ENCODE results near the gene ZNF638. TPM values are rescaled to one million over a fixed set of nuclear protein-coding genes. Genes with fewer than 3 reads are reported as not detected.

ZNF638 gene
- total and polyA plus RNA-seq, 10 of the 15 experiments (the other 5 are each of a cell fraction or from before 2014, with no cell fraction given): 37.6 to 133 (median 64.5) TPM

DNA sequence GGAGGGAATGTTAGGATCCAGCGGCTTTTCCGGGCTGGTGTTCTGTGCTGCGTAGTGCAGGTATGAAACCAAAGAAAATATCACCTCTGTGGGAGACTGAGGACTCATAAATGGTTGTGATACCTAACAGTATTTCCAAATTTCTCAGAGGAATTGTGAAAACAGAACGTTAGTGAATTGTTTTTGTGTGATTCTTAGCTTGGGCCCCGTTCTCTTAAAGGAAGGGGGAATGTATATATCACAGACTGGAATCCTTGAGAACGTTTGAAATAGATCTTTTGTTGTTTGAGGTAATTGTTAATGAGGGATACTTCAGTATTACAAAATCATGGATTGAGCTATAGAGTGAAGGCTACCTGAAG lies 834 bp downstream of the ZNF638 start (continued):
- TF ChIP-seq BCLAF1 (IDR thresholded peaks at IDR 0.05) (no peak), ASH2L (IDR thresholded peaks at IDR 0.05; ENCODE audit: borderline replicate concordance, low read depth) (no peak), TARDBP (IDR thresholded peaks at IDR 0.05; ENCODE audit: borderline replicate concordance) (no peak)

- SMC1A ChIA-PET (ENCODE audit: uncharacterized antibody, unreplicated experiment): interaction anchor here (1.0 to 4.4 kb wide), 6 partner anchors 9 to 233 kb away, joined by 3 to 20 read pairs (median 10); no protein-coding TSS in a partner anchor
- RAD21 ChIA-PET (ENCODE audit: unreplicated experiment): interaction anchor here (1.3 to 2.1 kb wide), 2 partner anchors 19 to 84 kb away, joined by 9 to 11 read pairs; no protein-coding TSS in a partner anchor
- in situ Hi-C loops (cut with MboI) (no loop called here), intact Hi-C loops (cut with micrococcal nuclease; ENCODE audit: unreplicated experiment) (no loop called here)
- H3K27me3 ChIP-seq (replicated peaks in 1 of 2; ENCODE audit: control insufficient read depth in 2 of 2, insufficient read depth in 2 of 2, low read length in 1 of 2): no peaks in the 10 kb centered on the region
- CTCF ChIA-PET: interaction anchor here (0.6 to 5.6 kb wide), 12 partner anchors 10 to 1817 kb away, joined by 3 to 50 read pairs (median 4); no protein-coding TSS in a partner anchor
- H4K20me1 ChIP-seq (ENCODE audit: control insufficient read depth, insufficient read depth): no peaks in the 10 kb centered on the region
- no TSS peak for BruUV-seq (replicated peaks)
- peak overlapping the region; percentile 81; the same call in 1 of the 2 replicates for H3K9ac ChIP-seq (ENCODE audit: control insufficient read depth, insufficient read depth, low read length)
- peak overlapping the region; percentile 83 for H3K4me2 ChIP-seq (ENCODE audit: control insufficient read depth, insufficient read depth)
- peaks cover 68% of the 10 kb centered on the region for H3K79me2 ChIP-seq (ENCODE audit: control insufficient read depth, insufficient read depth, low read length)
- WGBS (ENCODE audit: insufficient coverage, insufficient replicate concordance, low lambda C conversion rate, missing lambda C conversion rate): 56% methylated on average over 3 of the region's 3 CpGs
- FAIRE-seq: no peak
- H3K9me3 ChIP-seq (replicated peaks; ENCODE audit: control insufficient read depth, insufficient read depth, low read length): no peaks in the 10 kb centered on the region; the same call in 2 of the 3 replicates
- no peak for DNase-seq (ENCODE audit: low read depth, low spot score)
- H2AFZ ChIP-seq (ENCODE audit: control insufficient read depth, low read depth, low read length): no peak overlapping the region
- POLR2A ChIA-PET: interaction anchor here (0.8 to 2.5 kb wide), 6 partner anchors 9 to 84 kb away, joined by 3 to 10 read pairs (median 5); no protein-coding TSS in a partner anchor
- H3K4me1 ChIP-seq (ENCODE audit: control insufficient read depth, insufficient read depth, low read length): no peaks in the 10 kb centered on the region
- H3K36me3 ChIP-seq (ENCODE audit: control insufficient read depth in 2 of 2, insufficient read depth in 2 of 2, low read length in 1 of 2): peaks cover 0 to 4% of the 10 kb centered on the region in 2 experiments; a peak in 1 of 4 replicates
- peak overlapping the region; percentile 77 for H3K4me3 ChIP-seq
- H3K27ac ChIP-seq (ENCODE audit: control insufficient read depth, insufficient read depth): peak overlapping the region; percentile 4; the same call in 1 of the 2 replicates
- no peak for ATAC-seq
- TF ChIP-seq RAD51 (IDR thresholded peaks at IDR 0.05) (no peak), SUPT20H (IDR thresholded peaks at IDR 0.05; ENCODE audit: borderline replicate concordance, control insufficient read depth, low read depth, low read length) (no peak), FOXK2 (IDR thresholded peaks at IDR 0.05) (no peak), YBX1 (IDR thresholded peaks at IDR 0.05) (no peak), SP1 (IDR thresholded peaks at IDR 0.05; ENCODE audit: low read depth, low read length) (no peak), NR2C2 (IDR thresholded peaks at IDR 0.05; ENCODE audit: borderline replicate concordance, control insufficient read depth, insufficient read length, low read depth) (no peak), PAX5 (IDR thresholded peaks at IDR 0.05; ENCODE audit: borderline replicate concordance, low read depth, low read length) (no peak), ZNF384 (IDR thresholded peaks at IDR 0.05; ENCODE audit: borderline replicate concordance, low read depth, low read length) (no peak), HDGF (IDR thresholded peaks at IDR 0.05) (no peak), E4F1 (IDR thresholded peaks at IDR 0.05; ENCODE audit: borderline replicate concordance, partially characterized antibody) (no peak), FOS (IDR thresholded peaks at IDR 0.05; ENCODE audit: borderline replicate concordance, extremely low read depth, insufficient read length) (no peak), FOXM1 (IDR thresholded peaks at IDR 0.05; ENCODE audit: low read depth, low read length) (no peak), BACH1 (IDR thresholded peaks at IDR 0.05; ENCODE audit: borderline replicate concordance) (no peak)
- TF ChIP-seq, protein P1, sequence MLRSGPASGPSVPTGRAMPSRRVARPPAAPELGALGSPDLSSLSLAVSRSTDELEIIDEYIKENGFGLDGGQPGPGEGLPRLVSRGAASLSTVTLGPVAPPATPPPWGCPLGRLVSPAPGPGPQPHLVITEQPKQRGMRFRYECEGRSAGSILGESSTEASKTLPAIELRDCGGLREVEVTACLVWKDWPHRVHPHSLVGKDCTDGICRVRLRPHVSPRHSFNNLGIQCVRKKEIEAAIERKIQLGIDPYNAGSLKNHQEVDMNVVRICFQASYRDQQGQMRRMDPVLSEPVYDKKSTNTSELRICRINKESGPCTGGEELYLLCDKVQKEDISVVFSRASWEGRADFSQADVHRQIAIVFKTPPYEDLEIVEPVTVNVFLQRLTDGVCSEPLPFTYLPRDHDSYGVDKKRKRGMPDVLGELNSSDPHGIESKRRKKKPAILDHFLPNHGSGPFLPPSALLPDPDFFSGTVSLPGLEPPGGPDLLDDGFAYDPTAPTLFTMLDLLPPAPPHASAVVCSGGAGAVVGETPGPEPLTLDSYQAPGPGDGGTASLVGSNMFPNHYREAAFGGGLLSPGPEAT (IDR thresholded peaks at IDR 0.05; ENCODE audit: low read depth): no peak
Measured at GRCh38 chr2:71333619-71334018, 2.0 kb downstream of the ZNF638 start.

Data from GM12878 (cell line).